Gastroesophageal sphincter (tissue), 4 donors: ENCODE data around the gene HIP1. TPM values are rescaled to one million over a fixed set of nuclear protein-coding genes. Genes with fewer than 3 reads are reported as not detected.
A peak's percentile ranks its signal among the peaks of the same experiment; 100 is the strongest.

ENCODE experiments used
- ATAC-seq: fragments of 150-250 bp; one replicate; pipeline ENCODE4 v1.9.1; 2016; ENCODE audit warnings: mild to moderate bottlenecking, moderate library complexity
- H3K27ac ChIP-seq, 4 donors: fragments of 200-600 bp; sonication (generic) in 3 of 4; 1 replicate in 3 of 4; 2 replicates in 1 of 4; pipeline ENCODE4 v1.5.1; 2016 to 2019
- H3K27me3 ChIP-seq: fragments of 200-600 bp; sonication (generic); one replicate; pipeline ENCODE4 v1.5.1; 2019
- H3K36me3 ChIP-seq, 2 donors: fragments of 200-600 bp; sonication (generic); one replicate each; pipeline ENCODE4 v1.5.1; 2019; ENCODE audit warnings: control low read depth in 1 of 2
- H3K4me1 ChIP-seq, 3 donors: fragments of 200-600 bp; sonication (generic); 1 replicate in 2 of 3; 2 replicates in 1 of 3; pipeline ENCODE4 v1.5.1; 2016 to 2019; ENCODE audit warnings: control low read depth in 2 of 3
- H3K4me3 ChIP-seq, 2 donors: fragments of 200-600 bp; sonication (generic); one replicate each; pipeline ENCODE4 v1.5.1; 2019; ENCODE audit warnings: mild to moderate bottlenecking in 1 of 2, moderate library complexity in 1 of 2
- H3K9me3 ChIP-seq, 3 donors: fragments of 200-600 bp; sonication (generic); one replicate each; pipeline ENCODE4 v1.5.1; 2017 to 2019; ENCODE audit warnings: control low read depth in 2 of 3
- EP300 ChIP-seq: sonication (generic); formaldehyde crosslinking; IDR thresholded peaks from one replicate; pipeline ENCODE4 v1.6.1; 2017; ENCODE audit warnings: antibody characterized with exemption, mild to moderate bottlenecking
- POLR2A ChIP-seq, 2 donors: fragments of 450-650 bp; IDR thresholded peaks; one replicate each; pipeline ENCODE4 v1.6.1; 2017; ENCODE audit warnings: antibody characterized with exemption in 2 of 2, mild to moderate bottlenecking in 2 of 2, moderate library complexity in 1 of 2
- POLR2AphosphoS5 ChIP-seq: sonication (generic); formaldehyde crosslinking; IDR thresholded peaks from one replicate; pipeline ENCODE4 v1.6.1; 2017; ENCODE audit warnings: antibody characterized with exemption
- WGBS, 2 donors: methylation state at CpG; one replicate each; pipeline ENCODE4 v1.1.5; 2018; ENCODE audit warnings: low coverage in 1 of 2; 5-methylcytosine and 5-hydroxymethylcytosine counted together
- total RNA-seq, 4 donors: library from RNA; depleted of rRNA; stranded (reverse); fragments of >200 nt; gene quantifications; one replicate each; pipeline ENCODE4 v1.1.0, GENCODE V29; 2016
- TF ChIP-seq, protein P1 (sequence below), 4 experiments: fragments of 200-600 bp in 2 of 4; fragments of 450-650 bp in 2 of 4; sonication (generic) in 1 of 4; IDR thresholded peaks; one replicate each; pipeline ENCODE4 v1.5.1; 2017 to 2019; ENCODE audit warnings: antibody characterized with exemption in 4 of 4, mild to moderate bottlenecking in 2 of 4, moderate library complexity in 2 of 4

The HIP1 gene
- total RNA-seq, 4 donors from 2014 or later: 12.3 to 32.6 (median 22.6) TPM

DNA sequence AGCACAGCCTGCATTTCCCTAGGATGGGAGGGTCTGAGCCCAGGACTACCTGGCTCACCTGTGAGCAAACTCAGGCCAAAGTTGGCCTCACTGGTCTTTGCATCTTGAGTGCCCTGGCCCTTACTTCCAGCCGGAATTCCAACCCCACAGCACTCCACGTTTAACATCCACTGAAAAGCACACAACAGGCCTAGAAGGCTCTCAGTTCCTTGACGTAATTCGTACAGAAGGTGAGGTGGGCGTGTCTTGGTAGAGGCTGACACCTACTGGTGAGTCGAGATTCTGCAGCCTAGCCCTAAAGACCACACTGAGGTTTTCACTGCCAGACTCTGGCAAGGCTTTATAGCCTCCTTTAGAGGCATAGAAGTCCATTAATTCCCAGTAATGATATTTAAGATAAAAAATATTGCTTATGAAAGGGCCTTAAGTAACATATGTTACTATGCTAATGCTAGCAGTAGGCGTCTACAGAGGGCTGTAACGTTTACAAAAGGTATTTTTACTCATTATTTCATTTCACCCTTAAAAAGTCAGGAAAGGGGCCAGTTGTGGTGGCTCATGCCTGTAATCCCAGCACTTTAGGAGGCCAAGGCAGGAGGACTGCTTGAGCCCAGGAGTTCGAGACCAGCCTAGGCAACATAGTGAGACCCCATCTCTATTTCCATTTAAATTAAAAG is 95.8 kb downstream of the HIP1 start:
- WGBS, 2 donors: 60 to 97% methylated on average over 3 to 6 of the region's 9 CpGs
- Histone ChIP-seq H3K27ac (no peak overlapping the region), H3K27me3 (no peaks in the 10 kb centered on the region), H3K4me1 (peaks cover 0 to 19% (median 11%) of the 10 kb centered on the region in 3 donors), H3K4me3 (no peak overlapping the region), H3K9me3 (no peaks in the 10 kb centered on the region), H3K36me3 (peaks cover 0 to 3% of the 10 kb centered on the region in 2 donors)
- TF ChIP-seq POLR2AphosphoS5: no peak
- TF ChIP-seq, protein P1, sequence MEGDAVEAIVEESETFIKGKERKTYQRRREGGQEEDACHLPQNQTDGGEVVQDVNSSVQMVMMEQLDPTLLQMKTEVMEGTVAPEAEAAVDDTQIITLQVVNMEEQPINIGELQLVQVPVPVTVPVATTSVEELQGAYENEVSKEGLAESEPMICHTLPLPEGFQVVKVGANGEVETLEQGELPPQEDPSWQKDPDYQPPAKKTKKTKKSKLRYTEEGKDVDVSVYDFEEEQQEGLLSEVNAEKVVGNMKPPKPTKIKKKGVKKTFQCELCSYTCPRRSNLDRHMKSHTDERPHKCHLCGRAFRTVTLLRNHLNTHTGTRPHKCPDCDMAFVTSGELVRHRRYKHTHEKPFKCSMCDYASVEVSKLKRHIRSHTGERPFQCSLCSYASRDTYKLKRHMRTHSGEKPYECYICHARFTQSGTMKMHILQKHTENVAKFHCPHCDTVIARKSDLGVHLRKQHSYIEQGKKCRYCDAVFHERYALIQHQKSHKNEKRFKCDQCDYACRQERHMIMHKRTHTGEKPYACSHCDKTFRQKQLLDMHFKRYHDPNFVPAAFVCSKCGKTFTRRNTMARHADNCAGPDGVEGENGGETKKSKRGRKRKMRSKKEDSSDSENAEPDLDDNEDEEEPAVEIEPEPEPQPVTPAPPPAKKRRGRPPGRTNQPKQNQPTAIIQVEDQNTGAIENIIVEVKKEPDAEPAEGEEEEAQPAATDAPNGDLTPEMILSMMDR (IDR thresholded peaks at IDR 0.05): peak in 3 of 4 experiments; percentile 66 to 68 (median 68)
- no peak for TF ChIP-seq POLR2A (IDR thresholded peaks at IDR 0.05)
- TF ChIP-seq EP300: no peak
- no peak for ATAC-seq

DNA sequence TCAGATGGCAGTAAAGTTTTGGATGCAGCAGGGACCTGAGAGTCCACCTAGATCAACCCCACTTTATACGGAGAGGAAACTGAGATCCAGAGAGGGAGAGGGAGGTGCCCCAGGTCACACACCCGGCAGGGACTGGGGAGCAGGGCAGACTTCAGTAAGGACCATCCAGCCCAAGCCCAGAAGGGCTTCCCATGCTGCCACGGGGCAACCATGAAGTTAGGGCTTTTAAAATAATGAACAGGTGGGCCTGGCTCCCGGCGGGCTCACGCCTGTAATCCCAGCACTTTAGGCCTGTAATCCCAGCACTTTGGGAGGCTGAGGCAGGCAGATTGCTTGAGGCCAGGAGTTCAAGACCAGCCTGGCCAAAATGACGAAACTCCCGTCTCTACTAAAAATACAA is 98.5 kb downstream of the HIP1 start:
- H3K4me1 ChIP-seq: peaks cover 0 to 28% (median 11%) of the 10 kb centered on the region in 3 donors
- no peaks in the 10 kb centered on the region for H3K9me3 ChIP-seq
- no peaks in the 10 kb centered on the region for H3K27me3 ChIP-seq
- no peak for TF ChIP-seq POLR2AphosphoS5
- TF ChIP-seq EP300: no peak
- no peak for TF ChIP-seq POLR2A (IDR thresholded peaks at IDR 0.05)
- TF ChIP-seq, protein P1 (IDR thresholded peaks at IDR 0.05): no peak
- H3K27ac ChIP-seq: peak overlapping the region in 3 of 4 donors; percentile 80 to 89 (median 84)
- no peaks in the 10 kb centered on the region for H3K36me3 ChIP-seq
- ATAC-seq: no peak
- H3K4me3 ChIP-seq: peak overlapping the region in 1 of 2 donors; percentile 72
- WGBS, 2 donors: 94% methylated on average over 3 of the region's 8 CpGs; no CpG with 5 or more reads in 1 of the 2 donors

GRCh38 chr7:75639886-75640190 is 98.9 kb downstream of the HIP1 start:
- peaks cover 0 to 28% (median 11%) of the 10 kb centered on the region in 3 donors for H3K4me1 ChIP-seq
- H3K27me3 ChIP-seq: no peaks in the 10 kb centered on the region
- peak overlapping the region; percentile 72 to 80 for H3K4me3 ChIP-seq
- no peaks in the 10 kb centered on the region for H3K9me3 ChIP-seq
- TF ChIP-seq, protein P1 (IDR thresholded peaks at IDR 0.05): no peak
- no peak for TF ChIP-seq POLR2A (IDR thresholded peaks at IDR 0.05)
- no peak for TF ChIP-seq POLR2AphosphoS5
- TF ChIP-seq EP300: no peak
- peak overlapping the region in 3 of 4 donors; percentile 80 to 89 (median 84) for H3K27ac ChIP-seq
- no peak for ATAC-seq
- H3K36me3 ChIP-seq: no peaks in the 10 kb centered on the region
- WGBS, 2 donors: 0% methylated on average over 1 of the region's 7 CpGs; no CpG with 5 or more reads in 1 of the 2 donors

GRCh38 chr7:75639071-75639885 is 99.5 kb downstream of the HIP1 start:
- 0 to 2% methylated on average over 4 to 11 of the region's 77 CpGs for WGBS, 2 donors
- ATAC-seq: peak; percentile 53
- no peak for TF ChIP-seq EP300

GRCh38 chr7:75638594-75639070 is 100.1 kb downstream of the HIP1 start:
- TF ChIP-seq EP300: no peak
- TF ChIP-seq, protein P1 (IDR thresholded peaks at IDR 0.05): no peak
- TF ChIP-seq POLR2AphosphoS5: no peak
- TF ChIP-seq POLR2A (IDR thresholded peaks at IDR 0.05): no peak
- Histone ChIP-seq H3K4me1 (peaks cover 0 to 28% (median 11%) of the 10 kb centered on the region in 3 donors), H3K4me3 (peak overlapping the region; percentile 72 to 80), H3K27ac (peak overlapping the region in 3 of 4 donors; percentile 80 to 89 (median 84)), H3K9me3 (no peaks in the 10 kb centered on the region), H3K36me3 (no peaks in the 10 kb centered on the region), H3K27me3 (no peaks in the 10 kb centered on the region)
- ATAC-seq: peak; percentile 75
- 0% methylated on average over 1 of the region's 35 CpGs; no CpG with 5 or more reads in 1 of the 2 donors for WGBS, 2 donors

More at GRCh38 chr7:75639071-75639885, 99.5 kb downstream of the HIP1 start:
- H3K4me3 ChIP-seq: peak overlapping the region; percentile 72 to 80
- H3K27me3 ChIP-seq: no peaks in the 10 kb centered on the region
- no peaks in the 10 kb centered on the region for H3K9me3 ChIP-seq
- H3K4me1 ChIP-seq: peaks cover 0 to 28% (median 11%) of the 10 kb centered on the region in 3 donors
- no peaks in the 10 kb centered on the region for H3K36me3 ChIP-seq
- peak overlapping the region in 3 of 4 donors; percentile 80 to 89 (median 84) for H3K27ac ChIP-seq
